ENCODE data around the gene STK26.
A peak's percentile ranks its signal among the peaks of the same experiment; 100 is the strongest.
"Not testable (repeated sequence)": the region's sequence is repeated elsewhere in the genome, so short reads cannot be mapped to it uniquely, and the experiment has no call there.

Gene STK26

DNA sequence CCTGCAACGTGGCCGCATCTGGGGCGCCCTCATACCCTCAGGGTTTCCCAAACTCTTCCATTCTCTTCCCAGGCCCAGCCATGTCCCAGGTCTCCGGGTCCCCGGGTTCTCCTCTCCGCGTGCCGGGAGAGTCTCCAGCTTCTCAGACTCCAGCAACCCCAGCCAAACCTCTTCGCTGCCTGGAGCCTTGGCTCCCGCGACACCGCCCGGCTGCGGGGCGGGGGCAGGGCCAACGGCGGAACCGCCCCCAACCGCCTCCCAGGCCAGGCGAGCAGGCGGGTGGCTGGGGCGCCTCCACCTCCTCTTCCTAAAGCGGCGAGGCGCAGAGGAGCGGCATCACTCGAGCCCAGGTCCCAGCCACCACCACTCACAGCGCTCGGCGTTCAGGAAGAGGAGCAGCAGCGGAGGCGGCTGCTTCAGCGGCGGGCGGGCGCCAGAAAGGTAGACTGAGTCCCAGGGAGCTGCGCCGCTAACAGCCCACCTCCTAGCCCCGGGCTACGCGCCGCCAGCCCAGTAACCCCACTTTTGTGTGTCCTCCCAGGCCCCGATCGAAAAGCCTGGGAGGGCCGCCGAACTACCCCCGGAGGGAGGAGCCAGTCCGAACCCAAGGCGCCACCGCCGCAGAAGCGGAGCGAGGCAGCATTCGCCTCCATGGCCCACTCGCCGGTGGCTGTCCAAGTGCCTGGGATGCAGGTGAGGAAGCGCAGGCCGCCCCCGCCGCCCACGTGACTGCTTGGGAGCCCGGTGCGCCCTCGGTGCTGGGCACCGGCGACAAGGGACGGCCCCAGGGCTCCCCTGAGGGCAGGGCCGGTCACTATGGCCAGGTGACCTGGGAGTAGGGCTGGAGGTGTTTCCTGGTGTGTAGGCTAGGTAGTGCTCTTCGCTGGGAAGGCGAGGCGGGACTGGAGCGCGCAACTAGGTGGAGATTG is at the start of gene STK26:
Gene STK26 (plus strand): TSS at position 336 of the 929 bp plus-strand sequence. CDS start 316 bp downstream, at position 652.
- DNase-seq (ENCODE audit: low read depth in 2 of 2) = peak; percentile 44 to 48

DNA sequence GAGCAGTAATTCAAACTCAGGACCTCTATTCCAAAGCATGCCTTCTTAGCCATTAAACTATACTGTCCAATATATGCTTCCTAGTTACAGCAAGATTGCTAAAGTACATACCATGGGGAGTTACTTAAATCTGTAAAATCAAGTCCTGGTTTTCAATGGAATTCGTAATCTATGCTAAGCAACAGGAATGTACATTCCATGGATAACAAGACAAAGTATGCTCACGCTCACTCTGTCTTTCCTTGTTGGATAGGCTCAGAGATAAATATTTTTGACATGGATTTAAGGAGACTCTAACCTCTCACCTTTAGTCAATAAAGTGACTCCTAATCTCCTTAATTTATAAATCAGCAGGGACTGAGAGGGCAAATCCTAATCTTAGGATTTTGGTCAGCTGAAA is 47.3 kb upstream of the STK26 start:
- DNase-seq (ENCODE audit: low read depth in 2 of 2) = no peak

DNA sequence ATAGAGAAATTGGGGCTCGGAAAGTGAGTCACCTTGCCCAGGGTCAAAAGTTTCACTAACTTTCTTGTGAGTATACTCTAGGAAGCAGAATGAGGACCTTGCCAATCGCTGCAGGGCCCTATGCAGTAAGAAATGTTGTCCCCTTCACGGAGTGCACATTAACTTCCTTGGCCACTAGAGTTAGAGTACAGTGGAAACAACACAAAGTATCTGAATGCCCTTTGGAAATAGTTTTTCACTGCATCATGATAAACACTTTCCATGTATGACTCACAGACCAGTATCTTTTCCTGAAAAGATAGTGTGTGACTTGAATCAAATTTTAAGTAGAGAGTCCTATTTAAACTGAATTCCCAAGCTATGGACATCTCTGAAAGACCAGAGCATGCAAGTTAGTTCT is 45.5 kb upstream of the STK26 start:
- no peak for DNase-seq (ENCODE audit: low read depth in 2 of 2)

- no peak for DNase-seq (ENCODE audit: low read depth in 2 of 2)
Measured at GRCh38 chrX:131979116-131979515, 44.0 kb upstream of the STK26 start.

DNA sequence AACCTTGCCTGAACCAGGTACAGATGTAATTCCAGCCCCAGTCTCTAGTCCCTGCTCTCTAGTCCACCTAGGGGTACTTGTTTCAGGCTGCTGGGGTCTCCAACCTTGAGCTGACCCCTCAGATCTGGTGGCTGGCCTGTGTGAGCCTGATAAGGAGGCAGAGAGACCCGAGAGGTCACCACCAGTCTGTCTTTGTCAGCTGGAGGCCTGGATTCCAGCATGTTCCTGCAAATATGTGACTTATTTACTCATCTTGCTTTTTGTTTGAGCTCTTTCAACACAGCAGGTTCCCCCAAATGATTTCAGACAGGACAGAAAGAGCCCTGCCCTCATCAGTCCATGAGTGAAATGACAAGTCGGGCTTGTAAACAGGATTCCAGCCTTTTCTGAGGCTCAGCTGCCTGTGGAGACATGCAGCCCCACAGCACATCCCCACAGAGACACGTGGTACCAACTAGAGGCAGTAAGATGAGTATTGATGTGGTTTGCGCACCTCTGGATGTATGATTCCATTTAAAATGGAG is 37.5 kb upstream of the STK26 start:
- no peak for DNase-seq (ENCODE audit: low read depth in 2 of 2)

DNA sequence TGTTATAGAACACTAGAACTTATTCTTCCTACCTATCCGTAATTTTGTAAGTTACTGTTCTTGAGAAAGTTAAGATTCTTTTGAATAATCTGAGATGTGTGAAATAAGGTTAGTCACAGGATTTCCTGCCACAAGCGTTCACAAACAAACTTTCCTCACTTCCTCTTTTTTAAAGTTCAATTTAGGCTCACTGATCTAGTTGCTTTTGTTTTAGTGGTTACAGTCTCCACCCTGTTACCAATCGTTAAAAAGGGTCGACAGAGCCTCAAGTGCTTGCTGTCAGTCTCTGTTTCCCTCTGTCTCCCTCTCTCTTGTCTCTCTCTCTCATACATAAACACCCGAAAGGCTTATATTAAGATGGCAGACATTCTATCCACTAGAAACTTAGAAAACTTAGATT is 35.9 kb upstream of the STK26 start:
- no peak for DNase-seq (ENCODE audit: low read depth in 2 of 2)

- no peak for DNase-seq (ENCODE audit: low read depth in 2 of 2)
Measured at GRCh38 chrX:131988236-131988635, 34.9 kb upstream of the STK26 start.

DNA sequence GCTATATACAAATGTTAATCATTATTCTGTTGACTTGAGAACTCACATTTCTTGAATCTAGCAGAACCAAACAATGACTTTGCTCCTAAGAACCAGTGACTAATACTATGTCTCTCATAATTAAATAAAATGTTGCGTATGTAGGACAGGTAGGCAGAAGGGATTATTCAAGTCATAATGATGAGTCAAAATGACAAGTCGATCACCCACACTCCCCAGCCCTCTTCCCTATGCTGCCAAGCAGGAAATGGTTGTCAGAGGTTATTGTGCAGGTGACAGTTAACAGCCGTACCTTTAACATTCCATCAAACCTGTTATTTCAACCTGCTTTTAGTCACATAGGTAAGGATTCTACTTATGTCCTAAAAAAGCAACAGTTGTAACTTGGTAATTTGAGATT is 22.0 kb upstream of the STK26 start:
- DNase-seq (ENCODE audit: low read depth in 2 of 2) = no peak

GRCh38 chrX:132004728-132005127 is 18.4 kb upstream of the STK26 start:
- DNase-seq (ENCODE audit: low read depth in 2 of 2) = no peak

DNA sequence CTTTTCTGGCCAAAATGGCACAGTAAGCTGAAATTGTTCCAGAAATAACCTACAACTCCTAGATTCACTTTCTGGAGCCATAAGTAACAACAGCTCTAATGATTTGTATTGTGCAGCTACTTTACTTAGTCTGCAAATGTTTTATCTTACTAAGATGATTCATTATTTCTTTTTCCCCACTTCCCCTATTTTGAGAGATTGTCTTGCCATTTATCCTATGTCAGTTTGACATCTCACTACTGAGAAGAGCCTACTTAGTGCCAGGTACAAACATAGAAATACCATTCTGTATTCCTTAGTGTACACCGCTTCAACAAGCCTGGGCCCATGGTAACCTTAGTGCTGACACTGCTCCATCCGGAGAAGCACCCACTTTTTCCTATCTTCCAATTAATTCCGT is 13.8 kb upstream of the STK26 start:
- DNase-seq (ENCODE audit: low read depth in 2 of 2) = no peak

DNA sequence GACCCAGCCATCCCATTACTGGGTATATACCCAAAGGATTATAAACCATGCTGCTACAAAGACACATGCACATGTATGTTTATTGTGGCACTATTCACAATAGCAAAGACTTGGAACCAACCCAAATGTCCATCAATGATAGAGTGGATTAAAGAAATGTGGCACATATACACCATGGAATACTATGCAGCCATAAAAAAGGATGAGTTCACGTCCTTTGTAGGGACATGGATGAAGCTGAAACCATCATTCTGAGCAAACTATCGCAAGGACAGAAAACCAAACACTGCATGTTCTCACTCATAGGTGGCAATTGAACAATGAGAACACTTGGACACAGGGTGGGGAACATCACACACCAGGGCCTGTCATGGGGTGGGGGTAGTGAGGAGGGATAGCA is 12.9 kb upstream of the STK26 start:
- not testable (repeated sequence) for DNase-seq (ENCODE audit: low read depth in 2 of 2)

DNA sequence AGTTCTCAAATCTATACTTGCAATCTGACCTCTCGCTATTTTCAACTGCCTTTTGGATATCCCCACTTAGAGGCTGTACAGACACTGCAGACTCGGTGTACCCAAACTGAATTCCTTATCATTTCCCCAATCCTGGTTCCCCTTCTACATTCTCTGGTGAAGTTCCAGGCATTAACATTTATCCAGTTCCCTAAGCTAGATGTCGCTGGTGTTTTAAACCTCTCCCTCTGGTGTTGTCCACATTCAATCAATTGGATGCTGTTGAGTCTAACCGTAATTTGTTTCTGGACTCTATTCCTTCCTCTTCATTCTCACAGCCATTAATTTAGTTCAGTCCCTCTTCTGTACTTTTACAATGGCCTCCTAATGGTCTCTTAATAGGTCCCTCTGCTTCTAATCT is 7.2 kb upstream of the STK26 start:
- DNase-seq (ENCODE audit: low read depth in 2 of 2) = no peak

GRCh38 chrX:132016628-132017430 is 6.3 kb upstream of the STK26 start:
- no peak for DNase-seq (ENCODE audit: low read depth in 2 of 2)

DNA sequence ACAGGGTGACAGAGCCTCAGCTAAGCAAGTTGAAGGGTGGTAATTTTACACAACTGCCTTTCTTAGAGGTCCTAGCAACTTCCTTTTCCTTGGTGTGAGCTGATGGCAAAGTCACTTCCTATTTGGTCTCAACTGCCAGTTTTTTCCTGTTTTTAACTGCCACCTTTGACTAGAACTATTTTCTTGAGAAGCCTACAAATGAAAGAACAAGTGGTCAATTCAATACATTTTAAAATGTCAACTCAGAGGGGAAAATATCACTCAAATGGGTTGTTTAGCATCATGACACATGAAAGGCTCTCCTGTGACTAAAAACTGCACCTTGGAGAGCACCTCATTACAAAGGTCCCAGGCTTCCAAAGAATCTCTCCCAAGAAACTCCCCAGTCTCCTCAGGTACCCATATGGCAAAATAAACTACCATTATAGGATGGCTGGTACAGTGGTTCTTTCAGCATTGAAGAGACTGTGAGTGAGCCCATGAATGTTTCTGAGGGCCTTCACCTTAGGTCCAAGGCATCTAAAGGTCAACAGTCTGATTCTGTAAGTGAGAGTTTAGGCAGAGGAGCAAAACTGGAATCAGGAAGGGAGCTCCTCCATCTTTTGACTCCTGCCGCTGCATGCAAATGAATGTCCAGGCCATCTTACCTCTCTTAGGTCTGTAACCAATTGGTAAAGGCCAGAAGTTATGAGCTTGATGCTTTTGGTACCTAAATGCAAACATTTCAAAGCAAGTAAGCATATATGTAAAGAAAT is 5.5 kb upstream of the STK26 start:
- no peak for DNase-seq (ENCODE audit: low read depth in 2 of 2)

DNA sequence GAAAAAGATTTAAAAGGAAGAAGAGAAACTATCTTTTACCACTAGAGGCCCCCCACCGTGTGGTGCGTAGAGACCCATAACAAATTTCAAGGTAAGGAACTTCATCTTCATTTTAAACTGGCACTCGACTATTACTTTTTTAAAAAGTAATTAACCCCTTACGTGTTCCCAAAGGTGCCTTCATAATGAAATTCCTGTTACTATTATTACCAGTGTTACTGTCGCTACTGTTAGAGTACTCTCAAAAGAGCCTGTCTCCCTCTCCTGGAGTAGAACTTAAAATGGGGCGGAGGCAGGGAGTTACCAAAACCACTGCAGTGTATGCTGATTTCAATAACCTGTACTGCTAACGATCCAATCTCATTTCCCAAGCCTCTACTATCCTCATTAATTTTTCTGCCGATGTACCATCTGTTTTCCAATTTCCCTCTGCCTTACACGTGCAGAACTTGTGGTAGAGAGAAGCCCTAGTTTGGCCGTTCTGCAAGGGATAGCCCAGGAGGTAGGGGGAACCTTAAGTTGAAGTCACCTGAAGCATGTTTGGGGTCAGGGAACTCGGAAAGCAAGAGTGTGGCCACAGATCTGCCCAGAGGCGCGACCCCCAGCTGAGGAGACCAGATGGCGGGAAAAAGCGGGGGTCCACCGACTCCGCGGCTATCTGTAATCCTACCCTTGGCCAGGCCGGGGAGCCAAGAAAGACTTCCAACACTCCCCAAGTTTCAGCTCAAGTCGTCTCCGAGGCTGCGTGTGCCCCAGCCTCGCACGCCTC is 720 bp upstream of the STK26 start:
- DNase-seq (ENCODE audit: low read depth in 2 of 2) = no peak

DNA sequence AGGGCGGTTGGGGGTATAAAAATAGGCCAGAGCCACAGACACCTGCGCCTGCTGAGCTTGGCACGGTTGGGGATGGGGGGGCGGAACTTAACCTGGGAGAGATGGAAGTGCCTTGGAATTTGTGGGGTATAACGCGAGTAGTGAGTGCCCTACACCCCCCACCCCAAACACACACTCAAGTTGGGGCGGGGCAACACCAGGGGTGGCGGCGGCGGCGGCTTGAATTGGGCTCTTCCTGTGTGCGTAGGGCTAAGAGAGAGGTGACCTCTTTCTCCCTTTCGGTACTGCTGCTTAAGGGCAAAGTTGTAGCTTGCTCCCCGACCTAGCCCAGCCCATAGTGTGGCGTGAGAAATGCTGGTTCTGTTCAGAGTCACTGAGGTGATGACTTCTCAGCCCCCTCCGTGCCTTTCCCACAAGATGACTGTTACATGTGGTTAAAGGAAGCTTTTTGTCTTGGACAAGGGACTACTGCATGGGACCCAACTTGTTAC is 839 bp downstream of the STK26 start:
- peak in 1 of 2 donors; percentile 8 for DNase-seq (ENCODE audit: low read depth in 2 of 2)

- no peak for DNase-seq (ENCODE audit: low read depth in 2 of 2)
Measured at GRCh38 chrX:132025041-132025440, 1.9 kb downstream of the STK26 start.

DNA sequence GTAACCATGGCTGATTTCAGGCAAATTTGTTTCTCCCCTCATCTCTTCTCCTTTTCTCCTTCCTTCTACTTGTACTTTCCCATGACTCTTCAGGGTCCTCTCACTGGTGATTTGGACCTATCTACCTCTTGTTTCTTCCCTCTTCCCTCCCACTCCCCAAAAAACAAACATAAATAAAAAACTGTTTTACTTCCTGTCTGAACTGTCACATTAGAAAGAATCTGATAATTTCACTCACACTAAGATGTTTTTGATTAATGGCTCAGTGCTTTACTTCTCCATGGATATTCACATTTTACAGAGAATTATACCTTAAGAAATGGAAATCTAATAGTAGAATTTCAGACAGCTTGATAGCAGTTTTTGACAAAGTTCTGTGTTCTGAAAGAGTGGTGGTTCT is 7.2 kb downstream of the STK26 start:
- no peak for DNase-seq (ENCODE audit: low read depth in 2 of 2)

DNA sequence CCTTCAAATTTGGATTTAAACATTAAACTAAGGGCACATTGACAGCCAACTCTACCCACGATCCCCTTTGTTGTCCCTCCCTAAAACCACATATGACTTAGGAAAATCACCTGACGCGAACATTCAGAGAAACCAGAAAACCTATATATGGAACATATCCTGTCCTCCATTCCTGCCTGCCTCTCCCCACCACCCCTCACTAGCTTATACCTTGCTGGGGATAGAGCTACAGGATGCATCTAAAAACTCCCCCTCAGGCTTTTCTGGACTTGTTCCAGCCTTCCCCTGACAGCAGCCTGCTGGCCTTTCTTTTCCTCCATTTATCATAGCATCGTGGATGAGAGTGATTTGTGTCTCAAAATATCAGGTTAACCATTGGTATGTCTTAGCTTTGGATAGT is 8.8 kb downstream of the STK26 start:
- DNase-seq (ENCODE audit: low read depth in 2 of 2) = no peak

DNA sequence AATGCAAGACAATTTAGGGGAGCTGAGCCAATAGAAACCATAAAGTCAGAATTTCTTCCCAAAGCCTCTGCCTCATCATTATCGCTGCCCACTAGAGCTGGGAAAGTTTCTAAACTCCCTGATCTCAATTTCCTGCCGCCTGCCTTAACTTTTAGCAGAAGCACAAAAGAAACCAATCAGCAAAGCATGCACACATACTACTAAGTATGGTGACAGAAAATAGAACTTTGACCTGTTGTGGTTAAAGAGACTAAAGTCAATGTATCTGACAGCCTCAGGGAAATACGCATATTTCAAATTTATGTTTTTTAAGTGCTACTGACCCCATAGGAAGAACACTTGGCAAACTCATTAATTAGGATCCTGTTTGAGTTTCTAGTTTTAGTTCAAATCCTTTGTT is 10.1 kb downstream of the STK26 start:
- no peak for DNase-seq (ENCODE audit: low read depth in 2 of 2)

DNA sequence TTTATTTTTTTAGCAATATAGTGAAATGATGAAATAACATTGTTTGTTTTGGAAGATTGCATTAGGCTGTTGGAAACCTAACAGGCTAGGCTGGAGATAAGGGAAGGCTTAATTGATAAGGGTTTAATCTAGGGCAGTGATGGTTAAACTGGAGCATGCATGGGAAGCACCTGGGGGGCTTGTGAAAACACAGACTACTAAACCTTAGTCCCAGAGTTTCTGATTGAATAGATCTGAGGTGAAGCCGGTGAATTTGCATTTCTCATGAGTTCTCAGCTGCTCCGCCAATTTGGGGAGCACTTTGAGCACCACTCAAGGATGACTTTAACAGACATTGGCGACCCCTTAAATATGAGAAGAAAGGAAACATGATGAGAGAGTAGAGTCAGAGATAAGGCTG is 11.5 kb downstream of the STK26 start:
- no peak for DNase-seq (ENCODE audit: low read depth in 2 of 2)
